WTC11 (cell line): ENCODE data around the gene LMBR1.

Source experiments
- RELA ChIP-seq: sonication (generic); formaldehyde crosslinking; IDR thresholded peaks from 2 replicates; pipeline ENCODE4 v1.8.1; 2022; ENCODE audit warnings: missing genetic modification reagents, mild to moderate bottlenecking, borderline replicate concordance
- TF ChIP-seq, protein P1 (sequence below): fragments of 200-600 bp; IDR thresholded peaks from 2 replicates; pipeline ENCODE4 v1.8.0; 2022; ENCODE audit warnings: antibody characterized with exemption

DNA sequence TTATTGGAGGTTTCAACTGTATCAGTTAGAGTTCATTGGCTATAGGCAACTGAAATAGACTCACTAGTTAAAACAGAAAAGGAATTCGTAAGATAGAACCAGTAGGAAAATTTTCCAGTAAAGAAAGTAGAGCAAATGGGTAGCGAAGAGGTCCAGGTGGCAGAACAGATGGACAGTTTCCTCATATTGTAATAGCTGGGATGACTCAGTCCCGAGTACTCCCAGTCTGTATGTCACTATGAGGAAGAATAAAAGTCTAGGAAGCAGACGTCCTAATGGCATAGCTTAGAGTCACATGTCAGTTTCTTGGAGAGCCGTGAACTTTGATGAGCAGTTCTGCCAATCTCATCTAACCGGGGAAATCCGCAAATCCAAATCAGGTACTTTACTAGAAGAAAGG lies 157.1 kb downstream of the LMBR1 start:
- no peak for TF ChIP-seq RELA (CRISPR knock-in tag)
- TF ChIP-seq, protein P1, sequence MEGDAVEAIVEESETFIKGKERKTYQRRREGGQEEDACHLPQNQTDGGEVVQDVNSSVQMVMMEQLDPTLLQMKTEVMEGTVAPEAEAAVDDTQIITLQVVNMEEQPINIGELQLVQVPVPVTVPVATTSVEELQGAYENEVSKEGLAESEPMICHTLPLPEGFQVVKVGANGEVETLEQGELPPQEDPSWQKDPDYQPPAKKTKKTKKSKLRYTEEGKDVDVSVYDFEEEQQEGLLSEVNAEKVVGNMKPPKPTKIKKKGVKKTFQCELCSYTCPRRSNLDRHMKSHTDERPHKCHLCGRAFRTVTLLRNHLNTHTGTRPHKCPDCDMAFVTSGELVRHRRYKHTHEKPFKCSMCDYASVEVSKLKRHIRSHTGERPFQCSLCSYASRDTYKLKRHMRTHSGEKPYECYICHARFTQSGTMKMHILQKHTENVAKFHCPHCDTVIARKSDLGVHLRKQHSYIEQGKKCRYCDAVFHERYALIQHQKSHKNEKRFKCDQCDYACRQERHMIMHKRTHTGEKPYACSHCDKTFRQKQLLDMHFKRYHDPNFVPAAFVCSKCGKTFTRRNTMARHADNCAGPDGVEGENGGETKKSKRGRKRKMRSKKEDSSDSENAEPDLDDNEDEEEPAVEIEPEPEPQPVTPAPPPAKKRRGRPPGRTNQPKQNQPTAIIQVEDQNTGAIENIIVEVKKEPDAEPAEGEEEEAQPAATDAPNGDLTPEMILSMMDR: no peak
